ENCODE results near the gene C17orf113. TPM values are rescaled to one million over a fixed set of nuclear protein-coding genes. Genes with fewer than 3 reads are reported as not detected.

C17orf113 gene
- total RNA-seq, 2 experiments from 2014 or later, result 0.19 to 0.32 TPM

GRCh38 chr17:42039794-42040763 lies 10.3 kb downstream of the C17orf113 start:
- DNase-seq (no peak), ATAC-seq (peak; percentile 16)
- CTCF ChIA-PET, result interaction anchor here (0.7 to 2.0 kb wide), 11 partner anchors 9 to 490 kb away, joined by 3 to 7 read pairs (median 3); partner anchors contain the start of genes DNAJC7 and NKIRAS2
- intact Hi-C loops (cut with DNase I, micrococcal nuclease), result no loop called here
- no peaks in the 10 kb centered on the region for H3K4me1 Mint-ChIP-seq
- no peak overlapping the region for H3K27ac Mint-ChIP-seq
- no peaks in the 10 kb centered on the region for H3K9me3 Mint-ChIP-seq (ENCODE audit: low read depth)
- H3K36me3 Mint-ChIP-seq (ENCODE audit: low read depth), result no peaks in the 10 kb centered on the region
- POLR2A ChIA-PET, result no interaction called here
- H3K4me3 Mint-ChIP-seq, result no peak overlapping the region
- peaks cover 4% of the 10 kb centered on the region for H3K27me3 Mint-ChIP-seq

GRCh38 chr17:42038221-42038973 lies 12.0 kb downstream of the C17orf113 start:
- ChIA-PET POLR2A (no interaction called here), CTCF (interaction anchor here (0.6 to 1.1 kb wide), 2 partner anchors 184 to 599 kb away, joined by 3 to 4 read pairs; no protein-coding TSS in a partner anchor)
- Mint-ChIP-seq H3K9me3 (ENCODE audit: low read depth) (no peaks in the 10 kb centered on the region), H3K36me3 (ENCODE audit: low read depth) (no peaks in the 10 kb centered on the region), H3K27me3 (peaks cover 4% of the 10 kb centered on the region), H3K4me1 (peaks cover 4% of the 10 kb centered on the region), H3K4me3 (no peak overlapping the region), H3K27ac (no peak overlapping the region)
- intact Hi-C loops (cut with DNase I, micrococcal nuclease), result no loop called here
- ATAC-seq, result peak; percentile 53
- no peak for DNase-seq

DNA sequence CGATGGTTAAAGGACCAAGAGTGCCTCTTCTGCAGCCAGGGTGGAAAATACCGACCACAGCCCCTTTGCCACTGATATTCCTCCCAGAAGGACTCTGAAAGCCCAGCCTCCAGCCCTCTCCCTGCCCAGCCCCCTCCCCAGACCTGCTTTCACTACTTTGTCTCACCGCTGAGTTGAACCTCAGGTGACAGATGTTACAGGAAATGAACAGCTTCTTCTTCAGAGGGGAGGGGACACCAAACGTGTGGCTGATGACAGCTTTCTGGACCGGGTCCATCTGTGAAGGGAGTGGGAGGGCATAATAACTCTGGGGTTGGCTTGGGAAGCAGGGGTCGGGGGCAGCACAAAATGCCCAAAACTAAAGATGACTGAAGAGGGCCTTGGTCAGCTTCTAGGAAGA lies 16.3 kb downstream of the C17orf113 start:
- ATAC-seq (peak; percentile 58), DNase-seq (peak; percentile 35)
- Mint-ChIP-seq H3K4me1 (peaks cover 4% of the 10 kb centered on the region), H3K9me3 (ENCODE audit: low read depth) (no peaks in the 10 kb centered on the region), H3K27ac (no peak overlapping the region), H3K27me3 (peaks cover 2% of the 10 kb centered on the region), H3K36me3 (ENCODE audit: low read depth) (no peaks in the 10 kb centered on the region), H3K4me3 (no peak overlapping the region)
- intact Hi-C loops (cut with DNase I, micrococcal nuclease), result no loop called here
- POLR2A ChIA-PET, result interaction anchor here (0.6 kb wide), 2 partner anchors 336 to 709 kb away, joined by 3 to 6 read pairs; no protein-coding TSS in a partner anchor
- CTCF ChIA-PET, result interaction anchor here (0.8 to 1.6 kb wide), 6 partner anchors 10 to 441 kb away, joined by 3 to 10 read pairs (median 5); partner anchors contain the start of genes DNAJC7 and NKIRAS2

DNA sequence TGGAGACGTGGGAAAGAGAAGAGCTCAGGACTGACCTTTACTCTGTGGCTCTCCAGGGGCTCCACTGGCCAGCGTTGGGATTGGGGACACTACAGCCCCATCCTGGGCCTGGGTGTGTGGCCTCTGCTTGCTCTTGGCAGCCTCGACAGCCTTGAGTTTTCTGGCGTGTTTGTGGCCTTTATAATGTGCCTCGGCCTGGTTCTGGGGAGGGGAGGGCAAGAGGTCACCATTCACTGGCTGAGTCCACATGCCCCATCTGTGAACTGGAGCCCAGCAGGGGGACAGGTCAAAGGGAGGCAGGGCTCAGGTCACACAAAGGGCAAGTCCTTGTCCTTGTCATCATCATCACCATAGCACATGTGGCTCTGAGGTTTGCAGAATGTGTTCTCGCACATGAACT lies 18.8 kb downstream of the C17orf113 start:
- H3K4me1 Mint-ChIP-seq, result peaks cover 4% of the 10 kb centered on the region
- DNase-seq, result no peak
- H3K36me3 Mint-ChIP-seq (ENCODE audit: low read depth), result no peaks in the 10 kb centered on the region
- no peaks in the 10 kb centered on the region for H3K27me3 Mint-ChIP-seq
- intact Hi-C loops (cut with DNase I, micrococcal nuclease), result no loop called here
- no peak overlapping the region for H3K27ac Mint-ChIP-seq
- ChIA-PET POLR2A (interaction anchor here (0.6 kb wide), 1 partner anchor 360 kb away, joined by 3 read pairs; no protein-coding TSS in a partner anchor), CTCF (interaction anchor here (0.9 to 1.6 kb wide), 4 partner anchors 9 to 496 kb away, joined by 3 to 4 read pairs (median 3); partner anchors contain the start of gene NKIRAS2)
- ATAC-seq, result no peak
- H3K4me3 Mint-ChIP-seq, result no peak overlapping the region
- H3K9me3 Mint-ChIP-seq (ENCODE audit: low read depth), result no peaks in the 10 kb centered on the region

DNA sequence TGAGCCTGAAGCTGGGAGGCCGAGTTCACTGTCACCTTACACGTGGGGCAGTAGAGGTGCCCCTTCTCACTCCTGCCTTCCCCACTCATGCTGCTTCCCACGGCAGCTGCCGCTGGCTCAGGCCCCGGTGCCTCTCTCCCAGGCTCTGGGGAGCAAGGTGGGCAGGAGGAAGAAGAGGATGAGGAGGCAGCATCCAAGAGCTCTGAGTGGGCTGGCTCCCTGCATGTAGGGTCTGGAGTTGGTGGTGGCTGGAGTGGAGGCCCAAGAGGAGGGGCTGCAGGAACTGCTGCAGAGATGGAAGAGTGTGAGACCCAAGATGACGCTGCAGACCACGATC lies 21.6 kb downstream of the C17orf113 start:
- Mint-ChIP-seq H3K27ac (no peak overlapping the region), H3K4me3 (no peak overlapping the region), H3K36me3 (ENCODE audit: low read depth) (peaks cover 8% of the 10 kb centered on the region), H3K9me3 (ENCODE audit: low read depth) (no peaks in the 10 kb centered on the region), H3K27me3 (no peaks in the 10 kb centered on the region), H3K4me1 (peaks cover 8% of the 10 kb centered on the region)
- no peak for ATAC-seq
- CTCF ChIA-PET, result interaction anchor here (0.6 to 1.3 kb wide), 5 partner anchors 9 to 1611 kb away, joined by 3 to 4 read pairs (median 3); partner anchors contain the start of gene NKIRAS2
- DNase-seq, result no peak
- intact Hi-C loops (cut with DNase I, micrococcal nuclease), result no loop called here
- POLR2A ChIA-PET, result no interaction called here

GRCh38 chr17:42027961-42028790 lies 22.2 kb downstream of the C17orf113 start:
- H3K4me1 Mint-ChIP-seq, result peaks cover 8% of the 10 kb centered on the region
- no peak overlapping the region for H3K27ac Mint-ChIP-seq
- H3K9me3 Mint-ChIP-seq (ENCODE audit: low read depth), result no peaks in the 10 kb centered on the region
- DNase-seq, result no peak
- ChIA-PET POLR2A (no interaction called here), CTCF (interaction anchor here (0.6 to 1.3 kb wide), 5 partner anchors 8 to 1610 kb away, joined by 3 to 4 read pairs (median 3); partner anchors contain the start of gene NKIRAS2)
- no peak overlapping the region for H3K4me3 Mint-ChIP-seq
- ATAC-seq, result no peak
- H3K27me3 Mint-ChIP-seq, result no peaks in the 10 kb centered on the region
- intact Hi-C loops (cut with DNase I, micrococcal nuclease), result no loop called here
- peaks cover 8% of the 10 kb centered on the region for H3K36me3 Mint-ChIP-seq (ENCODE audit: low read depth)

DNA sequence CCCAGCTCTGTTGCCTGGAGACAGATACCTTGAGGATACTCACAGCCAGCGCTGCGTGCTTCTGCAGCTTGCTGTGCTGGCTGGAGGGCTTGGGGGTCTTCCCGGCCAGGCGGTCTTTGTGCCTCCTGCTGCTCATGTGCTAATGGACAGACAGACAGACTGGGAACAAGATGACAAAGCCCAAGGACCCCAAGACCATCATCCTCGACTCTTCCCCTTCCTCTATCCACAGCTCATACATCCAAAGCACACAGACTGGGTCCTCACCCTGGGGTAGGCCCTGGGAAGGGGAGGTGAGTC lies 22.9 kb downstream of the C17orf113 start:
- Mint-ChIP-seq H3K4me1 (peaks cover 8% of the 10 kb centered on the region), H3K4me3 (no peak overlapping the region), H3K27me3 (no peaks in the 10 kb centered on the region), H3K9me3 (ENCODE audit: low read depth) (no peaks in the 10 kb centered on the region), H3K27ac (no peak overlapping the region), H3K36me3 (ENCODE audit: low read depth) (peaks cover 9% of the 10 kb centered on the region)
- ChIA-PET POLR2A (interaction anchor here (0.5 to 0.9 kb wide), 2 partner anchors 15 to 45 kb away, joined by 3 read pairs; no protein-coding TSS in a partner anchor), CTCF (interaction anchor here (0.8 to 2.6 kb wide), 6 partner anchors 10 to 500 kb away, joined by 3 to 11 read pairs (median 3); partner anchors contain the start of gene DNAJC7)
- no peak for DNase-seq
- ATAC-seq, result no peak
- intact Hi-C loops (cut with DNase I, micrococcal nuclease), result no loop called here

DNA sequence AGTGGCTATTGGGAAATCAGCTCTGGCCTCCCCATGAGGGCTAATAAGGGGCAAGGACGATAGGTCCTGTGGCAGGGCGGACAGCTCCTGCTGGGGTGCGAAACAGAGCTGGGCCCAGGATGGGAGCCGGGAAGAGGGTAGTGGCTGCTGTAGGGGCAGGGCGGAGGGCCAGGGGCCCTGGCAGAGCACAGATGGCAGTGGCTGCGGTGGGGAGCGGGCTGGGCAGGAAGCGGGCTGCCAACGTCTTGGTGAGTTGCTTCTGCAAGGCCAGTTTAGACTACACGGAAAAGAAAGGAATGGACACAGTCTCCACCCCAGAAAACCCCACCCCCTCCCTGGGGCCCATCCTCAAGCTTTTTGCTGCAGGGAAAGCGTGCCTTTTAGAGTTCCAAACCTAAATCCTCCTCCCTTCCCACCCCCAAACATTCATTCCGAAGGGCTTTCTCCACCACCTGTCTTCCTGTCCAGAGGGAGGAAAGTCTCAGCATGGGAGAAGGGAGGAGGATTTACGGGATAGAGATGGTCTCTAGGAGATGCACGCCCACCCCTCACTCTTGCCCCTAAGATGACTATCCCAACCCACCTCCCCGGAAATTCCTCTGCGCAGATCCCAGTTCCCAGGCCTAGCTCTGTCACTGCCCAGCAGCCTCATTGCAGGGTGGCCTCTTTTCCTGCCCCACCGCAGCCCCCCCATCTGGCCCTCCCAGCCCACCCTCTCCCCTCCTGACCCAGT lies 23.4 kb downstream of the C17orf113 start:
- POLR2A ChIA-PET, result interaction anchor here (0.5 to 0.9 kb wide), 3 partner anchors 15 to 94 kb away, joined by 3 read pairs; no protein-coding TSS in a partner anchor

DNA sequence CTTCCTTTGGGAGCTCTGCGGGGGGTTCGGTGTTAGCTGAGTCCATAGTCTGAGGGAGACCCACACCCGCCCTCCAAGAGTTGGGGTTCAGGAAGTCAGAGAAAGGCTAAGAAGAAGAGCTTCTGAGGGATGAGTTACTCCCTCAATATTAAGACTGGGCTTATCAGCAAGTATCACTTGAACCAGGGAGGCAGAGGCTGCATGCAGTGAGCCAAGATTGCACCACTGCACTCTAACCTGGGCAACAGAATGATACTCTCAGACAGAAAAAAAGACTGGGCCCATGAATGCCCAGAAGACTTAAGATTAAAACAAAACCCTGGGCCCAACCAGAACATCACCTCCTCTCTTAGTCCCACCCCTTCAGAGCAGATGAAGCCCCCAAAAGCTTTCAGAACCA lies 24.5 kb downstream of the C17orf113 start:
- POLR2A ChIA-PET, result interaction anchor here (0.6 to 1.1 kb wide), 2 partner anchors 93 to 106 kb away, joined by 3 read pairs; no protein-coding TSS in a partner anchor
- H3K27me3 Mint-ChIP-seq, result no peaks in the 10 kb centered on the region
- no peak for ATAC-seq

More for the DNA sequence above, 23.4 kb downstream of the C17orf113 start:
- ATAC-seq (no peak), DNase-seq (no peak)
- Mint-ChIP-seq H3K4me1 (peaks cover 10% of the 10 kb centered on the region), H3K4me3 (no peak overlapping the region), H3K9me3 (ENCODE audit: low read depth) (no peaks in the 10 kb centered on the region), H3K27ac (no peak overlapping the region), H3K27me3 (no peaks in the 10 kb centered on the region), H3K36me3 (ENCODE audit: low read depth) (peaks cover 13% of the 10 kb centered on the region)
- intact Hi-C loops (cut with DNase I, micrococcal nuclease), result no loop called here
- CTCF ChIA-PET, result interaction anchor here (0.6 to 2.7 kb wide), 15 partner anchors 9 to 501 kb away, joined by 3 to 13 read pairs (median 4); partner anchors contain the start of gene DNAJC7

GRCh38 chr17:42025191-42025579 lies 25.2 kb downstream of the C17orf113 start:
- no peak overlapping the region for H3K4me3 Mint-ChIP-seq
- ATAC-seq (no peak), DNase-seq (no peak)
- H3K27me3 Mint-ChIP-seq, result no peaks in the 10 kb centered on the region
- intact Hi-C loops (cut with DNase I, micrococcal nuclease), result loop anchor here (1.0 to 2.0 kb wide), 5 partner anchors 42 to 382 kb away; partner anchors contain the start of gene KCNH4 (in 1 of the 2)
- H3K4me1 Mint-ChIP-seq, result peaks cover 23% of the 10 kb centered on the region
- CTCF ChIA-PET, result interaction anchor here (0.5 to 4.1 kb wide), 21 partner anchors 8 to 322 kb away, joined by 3 to 22 read pairs (median 5); partner anchors contain the start of genes DHX58, DNAJC7, GHDC and ZNF385C
- H3K9me3 Mint-ChIP-seq (ENCODE audit: low read depth), result no peaks in the 10 kb centered on the region
- H3K27ac Mint-ChIP-seq, result peak overlapping the region; percentile 66
- H3K36me3 Mint-ChIP-seq (ENCODE audit: low read depth), result peaks cover 18% of the 10 kb centered on the region
- POLR2A ChIA-PET, result interaction anchor here (1.1 kb wide), 1 partner anchor 107 kb away, joined by 3 read pairs; no protein-coding TSS in a partner anchor

More for the DNA sequence above, 24.5 kb downstream of the C17orf113 start:
- CTCF ChIA-PET, result interaction anchor here (0.6 to 4.1 kb wide), 21 partner anchors 8 to 502 kb away, joined by 3 to 22 read pairs (median 4); partner anchors contain the start of genes DHX58, DNAJC7, GHDC and ZNF385C
- H3K36me3 Mint-ChIP-seq (ENCODE audit: low read depth), result peaks cover 18% of the 10 kb centered on the region
- H3K4me1 Mint-ChIP-seq, result peaks cover 17% of the 10 kb centered on the region
- no peak overlapping the region for H3K4me3 Mint-ChIP-seq
- H3K9me3 Mint-ChIP-seq (ENCODE audit: low read depth), result no peaks in the 10 kb centered on the region
- no peak overlapping the region for H3K27ac Mint-ChIP-seq
- intact Hi-C loops (cut with DNase I, micrococcal nuclease), result loop anchor here (1.0 to 2.0 kb wide), 5 partner anchors 41 to 381 kb away; partner anchors contain the start of gene KCNH4 (in 1 of the 2)
- DNase-seq, result no peak

Data from activated CD4-positive, alpha-beta T cell treated with anti-CD3 and anti-CD28 coated beads for 36 hours (primary cell).